Mucosa of stomach (tissue), 1 donor: Measurements from ENCODE around the gene HIPK2.

Experiments used
- H3K27me3 ChIP-seq: one replicate; pipeline ENCODE4 v1.7.0; 2013; ENCODE audit warnings: mild to moderate bottlenecking, low read length; ENCODE audit not compliant: control insufficient read depth, insufficient read depth
- H3K36me3 ChIP-seq: one replicate; pipeline ENCODE4 v1.7.0; 2013; ENCODE audit warnings: low read length; ENCODE audit not compliant: control insufficient read depth, insufficient read depth
- H3K4me1 ChIP-seq: one replicate; pipeline ENCODE4 v1.7.0; 2013; ENCODE audit warnings: mild to moderate bottlenecking, low read length; ENCODE audit not compliant: control insufficient read depth, insufficient read depth
- H3K4me3 ChIP-seq: one replicate; pipeline ENCODE4 v1.7.0; 2013; ENCODE audit warnings: low read length
- H3K9ac ChIP-seq: one replicate; pipeline ENCODE4 v1.7.0; 2013; ENCODE audit warnings: mild to moderate bottlenecking, low read length, moderate library complexity
- H3K9me3 ChIP-seq: one replicate; pipeline ENCODE4 v1.7.0; 2013; ENCODE audit warnings: mild to moderate bottlenecking, low read length, moderate library complexity; ENCODE audit not compliant: control insufficient read depth
- donor health status: Pancreatic carcinoma.

HIPK2 gene

DNA sequence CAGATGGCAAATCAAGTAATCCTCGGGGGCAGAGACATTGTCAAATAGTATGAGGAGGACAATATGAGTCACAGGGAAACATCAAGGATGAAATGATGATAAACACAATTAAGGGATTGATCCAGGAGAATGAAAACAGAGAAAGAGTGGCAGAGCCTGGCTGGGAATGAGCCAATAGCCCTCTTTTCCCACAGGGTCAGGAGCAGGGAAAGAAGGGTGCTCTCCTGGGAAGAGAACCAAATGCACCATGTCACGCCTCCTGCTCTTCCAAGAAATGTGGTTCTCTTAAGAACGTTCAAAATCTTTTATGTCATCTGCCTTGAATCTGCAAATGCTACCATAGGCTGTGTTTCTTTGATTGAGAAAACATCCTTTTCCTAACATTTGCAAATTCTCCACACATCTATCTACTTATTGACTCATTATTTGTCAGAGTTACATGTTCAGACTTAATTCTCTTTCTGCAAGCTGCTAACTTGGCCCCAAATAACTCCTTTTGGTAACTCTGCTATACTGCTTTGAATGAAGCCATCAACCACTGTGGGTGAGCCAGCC is 50.6 kb downstream of the HIPK2 start:
- H3K4me1 ChIP-seq, result peaks cover 55% of the 10 kb centered on the region
- H3K4me3 ChIP-seq, result no peak overlapping the region

DNA sequence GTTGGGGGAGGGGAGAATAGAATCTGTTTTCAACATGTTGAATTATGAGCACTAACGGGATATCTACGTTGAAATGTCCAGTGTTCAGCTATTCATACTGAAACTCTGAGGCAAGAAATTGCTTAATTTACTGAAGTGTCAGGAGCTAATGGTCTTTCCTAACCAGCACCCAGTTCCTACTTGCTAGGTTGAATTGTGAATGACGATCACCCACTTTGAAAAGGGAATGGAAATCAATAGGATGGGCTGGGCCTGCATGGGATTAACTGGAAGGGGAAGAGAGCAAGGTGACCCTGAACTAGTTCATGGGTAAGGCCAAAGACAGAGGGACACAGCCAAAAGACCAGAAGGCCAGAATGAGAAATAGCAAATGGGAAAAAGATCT is 51.3 kb downstream of the HIPK2 start:
- no peak overlapping the region for H3K9ac ChIP-seq
- H3K4me1 ChIP-seq, result peaks cover 55% of the 10 kb centered on the region
- no peaks in the 10 kb centered on the region for H3K9me3 ChIP-seq
- no peaks in the 10 kb centered on the region for H3K27me3 ChIP-seq
- no peak overlapping the region for H3K4me3 ChIP-seq
- H3K36me3 ChIP-seq, result no peaks in the 10 kb centered on the region

More for the DNA sequence above, 50.6 kb downstream of the HIPK2 start:
- H3K27me3 ChIP-seq, result no peaks in the 10 kb centered on the region
- no peak overlapping the region for H3K9ac ChIP-seq
- H3K9me3 ChIP-seq, result no peaks in the 10 kb centered on the region
- H3K36me3 ChIP-seq, result no peaks in the 10 kb centered on the region

DNA sequence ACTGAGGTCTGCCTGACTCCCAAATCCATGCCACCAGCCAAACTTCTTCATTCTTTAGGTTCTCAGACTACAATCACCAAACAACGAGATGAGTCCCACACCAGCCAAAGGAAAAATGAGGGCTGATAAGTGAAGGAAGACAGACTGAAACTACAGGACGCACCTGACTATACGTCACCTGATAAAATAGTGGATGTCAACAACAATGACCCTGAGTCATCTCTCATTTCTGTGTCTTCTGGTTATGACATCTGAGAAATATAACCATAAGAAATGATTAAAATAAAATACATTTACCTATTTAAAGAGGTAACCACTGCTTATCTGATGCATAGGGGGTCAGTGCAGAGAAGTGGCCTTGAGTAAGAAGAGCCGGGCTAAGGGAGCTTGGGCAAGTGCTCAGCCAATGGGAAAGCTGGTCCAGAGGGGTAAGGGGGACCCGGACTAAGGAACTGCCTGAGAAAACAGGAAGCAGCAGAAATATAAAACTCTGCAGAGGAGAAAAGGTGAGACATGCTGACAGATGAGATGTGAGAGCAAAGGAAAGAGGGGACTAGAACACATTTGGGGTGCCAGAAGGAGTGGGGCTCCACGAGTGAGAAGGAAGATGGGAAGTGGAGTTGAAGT is 51.8 kb downstream of the HIPK2 start:
- H3K27me3 ChIP-seq, result no peaks in the 10 kb centered on the region
- no peak overlapping the region for H3K4me3 ChIP-seq
- H3K4me1 ChIP-seq, result peaks cover 55% of the 10 kb centered on the region
- H3K9ac ChIP-seq, result no peak overlapping the region
- H3K36me3 ChIP-seq, result no peaks in the 10 kb centered on the region
- H3K9me3 ChIP-seq, result no peaks in the 10 kb centered on the region

DNA sequence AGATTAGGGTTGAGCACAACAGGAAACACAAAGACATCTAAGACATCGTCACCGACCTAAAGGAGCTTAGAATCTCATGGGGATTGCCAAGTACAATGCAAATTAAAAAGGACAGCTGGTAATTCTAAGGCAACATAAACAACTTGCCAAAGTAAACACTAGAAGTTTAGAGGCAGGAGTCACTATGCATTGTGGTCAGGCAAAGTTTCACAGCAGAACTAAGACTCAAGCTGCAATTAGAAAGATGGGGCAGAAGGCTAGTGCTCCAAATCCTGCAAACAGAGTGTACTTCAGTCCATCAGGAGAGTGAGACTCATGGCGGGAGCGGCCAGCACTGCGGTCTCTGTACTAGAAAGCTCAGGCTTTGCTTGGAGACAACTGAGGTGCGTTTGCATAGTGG is 52.7 kb downstream of the HIPK2 start:
- H3K9me3 ChIP-seq, result no peaks in the 10 kb centered on the region
- H3K4me1 ChIP-seq, result peaks cover 57% of the 10 kb centered on the region
- H3K4me3 ChIP-seq, result no peak overlapping the region
- H3K27me3 ChIP-seq, result no peaks in the 10 kb centered on the region
- no peaks in the 10 kb centered on the region for H3K36me3 ChIP-seq
- no peak overlapping the region for H3K9ac ChIP-seq

DNA sequence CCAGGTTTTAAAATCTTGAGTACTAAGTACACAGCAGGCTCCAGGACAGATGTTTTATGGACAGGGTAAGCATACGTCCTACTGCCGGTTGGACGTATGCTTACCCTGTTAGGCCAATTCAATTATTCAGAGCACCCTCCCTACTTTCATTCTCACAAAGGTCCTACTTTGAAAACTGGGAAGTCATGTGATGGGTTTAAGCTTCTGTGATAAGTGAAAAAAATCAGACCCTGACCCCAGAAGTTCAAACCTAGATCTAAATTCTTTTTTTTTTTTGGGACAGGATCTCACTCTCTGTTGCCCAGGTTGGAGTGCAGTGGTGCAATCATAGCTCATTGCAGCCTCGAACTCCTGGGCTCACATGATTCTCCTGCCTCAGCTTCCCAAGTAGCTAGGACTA is 55.2 kb downstream of the HIPK2 start:
- Histone ChIP-seq H3K9me3 (no peaks in the 10 kb centered on the region), H3K4me1 (peaks cover 60% of the 10 kb centered on the region), H3K4me3 (no peak overlapping the region), H3K36me3 (no peaks in the 10 kb centered on the region), H3K27me3 (no peaks in the 10 kb centered on the region), H3K9ac (no peak overlapping the region)

DNA sequence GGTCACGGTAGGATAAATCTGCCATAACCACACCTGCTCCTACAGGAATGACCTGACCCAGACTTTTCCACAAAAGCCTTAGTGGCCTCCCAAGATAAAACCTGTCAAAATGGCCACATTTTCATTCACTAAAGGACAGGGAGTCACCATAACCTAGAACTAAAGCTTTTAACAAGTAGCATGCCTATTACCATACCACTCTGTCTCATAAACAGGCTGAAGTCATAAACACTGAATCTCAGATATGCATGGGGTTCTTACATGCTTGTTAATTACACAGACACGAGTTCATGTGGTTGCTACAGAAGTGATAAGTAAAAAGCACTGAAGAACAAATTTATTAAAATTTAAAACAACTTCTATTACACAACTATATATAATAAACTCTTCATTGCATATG is 56.0 kb downstream of the HIPK2 start:
- Histone ChIP-seq H3K4me1 (peaks cover 52% of the 10 kb centered on the region), H3K27me3 (no peaks in the 10 kb centered on the region), H3K36me3 (no peaks in the 10 kb centered on the region), H3K4me3 (peak overlapping the region; percentile 9), H3K9ac (peak overlapping the region; percentile 29), H3K9me3 (no peaks in the 10 kb centered on the region)

DNA sequence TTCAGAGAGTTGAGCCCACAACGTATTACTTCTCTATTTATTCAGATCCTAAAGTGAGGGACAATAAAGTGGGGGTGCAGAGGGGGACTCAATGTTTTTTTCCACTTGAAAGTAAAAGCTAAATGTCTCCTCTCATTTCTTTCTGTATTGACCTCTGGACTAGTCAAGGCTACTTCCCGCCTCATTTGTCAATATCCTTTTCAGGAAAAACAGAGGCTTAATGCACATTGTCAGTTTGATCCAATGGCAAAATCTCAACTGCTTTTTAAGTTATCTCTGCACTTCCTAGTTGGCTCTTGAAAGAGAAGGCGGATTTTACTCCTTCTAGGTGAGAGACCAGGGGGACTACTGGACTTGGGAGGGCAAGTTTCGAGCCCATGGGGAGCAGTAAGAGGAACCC is 56.4 kb downstream of the HIPK2 start:
- H3K9ac ChIP-seq, result peak overlapping the region; percentile 29
- peak overlapping the region; percentile 9 for H3K4me3 ChIP-seq
- no peaks in the 10 kb centered on the region for H3K27me3 ChIP-seq
- H3K4me1 ChIP-seq, result peaks cover 48% of the 10 kb centered on the region
- H3K36me3 ChIP-seq, result no peaks in the 10 kb centered on the region
- H3K9me3 ChIP-seq, result no peaks in the 10 kb centered on the region

DNA sequence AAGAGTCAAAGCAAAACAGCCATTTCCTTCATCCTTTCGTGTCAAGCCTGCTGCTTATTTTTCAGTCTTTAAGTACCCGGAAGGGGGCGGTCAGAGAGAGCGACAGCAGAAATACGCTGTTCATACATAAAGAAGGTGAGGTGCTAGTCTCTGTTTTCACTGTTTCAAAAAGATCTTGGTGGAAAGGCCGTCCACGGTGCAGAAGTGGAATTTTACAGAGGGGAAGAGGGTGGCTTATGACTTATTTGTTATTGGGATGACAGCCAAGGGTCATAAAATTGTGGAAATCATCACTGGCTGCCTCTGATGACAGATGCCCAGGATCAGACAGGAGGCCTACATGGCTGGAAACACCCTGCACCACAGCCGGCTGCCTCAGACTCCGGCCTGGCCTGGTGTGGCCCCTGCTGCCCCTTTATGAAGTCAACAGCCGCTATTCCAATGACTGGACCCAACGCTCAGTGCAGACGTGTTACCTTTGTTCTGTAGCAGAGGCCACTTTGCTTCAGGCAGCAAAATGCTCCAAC is 57.0 kb downstream of the HIPK2 start:
- H3K36me3 ChIP-seq, result peaks cover 6% of the 10 kb centered on the region
- H3K4me1 ChIP-seq, result peaks cover 44% of the 10 kb centered on the region
- no peaks in the 10 kb centered on the region for H3K9me3 ChIP-seq
- H3K4me3 ChIP-seq, result no peak overlapping the region
- H3K9ac ChIP-seq, result no peak overlapping the region
- no peaks in the 10 kb centered on the region for H3K27me3 ChIP-seq

DNA sequence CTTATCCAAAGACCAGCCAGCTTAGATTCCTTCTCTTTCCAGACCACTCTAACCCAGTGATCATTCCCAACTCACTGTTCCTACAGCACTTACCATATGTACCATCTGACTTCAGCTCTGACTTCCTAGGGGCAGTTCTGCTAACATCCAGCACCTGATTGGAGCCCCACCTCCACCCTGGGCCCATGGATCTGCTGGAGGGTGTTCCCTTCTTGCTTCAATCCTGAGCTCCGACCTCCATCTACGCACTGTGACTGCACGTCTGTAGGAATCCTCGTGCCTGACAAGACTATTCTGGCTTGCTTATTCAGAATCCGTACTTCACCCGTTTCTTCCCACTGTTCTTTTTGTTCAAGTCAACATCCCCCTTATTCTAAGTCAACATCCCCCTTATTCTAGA is 57.6 kb downstream of the HIPK2 start:
- Histone ChIP-seq H3K9ac (no peak overlapping the region), H3K36me3 (peaks cover 12% of the 10 kb centered on the region), H3K4me3 (no peak overlapping the region), H3K4me1 (peaks cover 39% of the 10 kb centered on the region), H3K9me3 (no peaks in the 10 kb centered on the region), H3K27me3 (no peaks in the 10 kb centered on the region)

DNA sequence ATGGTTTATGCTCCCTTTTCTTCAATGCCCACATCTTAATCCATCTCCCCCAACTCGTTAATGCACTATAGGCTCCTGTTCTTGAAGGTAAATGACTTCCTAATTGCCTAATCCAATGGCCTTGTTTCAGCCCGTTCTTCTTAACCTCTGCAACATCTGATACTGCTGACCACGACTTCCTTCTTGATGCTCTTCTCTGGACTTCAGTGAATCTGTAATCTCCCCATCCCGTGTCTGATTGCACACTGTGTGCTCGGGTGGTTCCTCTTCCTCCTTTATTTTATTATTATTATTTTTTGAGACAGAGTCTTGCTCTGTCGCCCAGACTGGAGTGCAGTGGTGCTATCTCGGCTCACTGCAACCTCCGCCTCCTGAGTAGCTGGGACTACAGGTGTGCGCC is 58.9 kb downstream of the HIPK2 start:
- H3K36me3 ChIP-seq, result peaks cover 19% of the 10 kb centered on the region
- no peaks in the 10 kb centered on the region for H3K27me3 ChIP-seq
- H3K4me3 ChIP-seq, result no peak overlapping the region
- peaks cover 35% of the 10 kb centered on the region for H3K4me1 ChIP-seq
- H3K9ac ChIP-seq, result no peak overlapping the region
- H3K9me3 ChIP-seq, result no peaks in the 10 kb centered on the region

DNA sequence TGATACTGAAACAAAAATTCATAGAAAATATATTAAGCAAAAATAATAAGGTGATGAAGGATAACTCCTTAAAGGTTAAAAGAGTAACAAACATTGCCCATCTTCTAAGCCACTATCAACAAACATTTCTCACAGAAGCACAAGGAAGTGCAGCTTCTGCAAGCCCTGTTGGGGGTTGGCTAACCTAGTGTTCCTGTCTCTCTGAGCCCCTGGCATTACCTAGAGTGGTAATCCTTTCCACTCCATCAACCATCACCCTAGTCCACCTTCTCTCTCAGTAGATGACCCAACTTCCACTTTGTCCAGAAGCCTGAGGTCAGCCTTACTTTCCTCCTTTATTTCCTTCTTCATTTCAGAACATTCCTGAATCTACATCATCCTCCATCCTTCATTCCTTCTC is 59.7 kb downstream of the HIPK2 start:
- Histone ChIP-seq H3K9ac (no peak overlapping the region), H3K9me3 (no peaks in the 10 kb centered on the region), H3K4me3 (no peak overlapping the region), H3K4me1 (peaks cover 35% of the 10 kb centered on the region), H3K36me3 (peaks cover 19% of the 10 kb centered on the region), H3K27me3 (no peaks in the 10 kb centered on the region)

DNA sequence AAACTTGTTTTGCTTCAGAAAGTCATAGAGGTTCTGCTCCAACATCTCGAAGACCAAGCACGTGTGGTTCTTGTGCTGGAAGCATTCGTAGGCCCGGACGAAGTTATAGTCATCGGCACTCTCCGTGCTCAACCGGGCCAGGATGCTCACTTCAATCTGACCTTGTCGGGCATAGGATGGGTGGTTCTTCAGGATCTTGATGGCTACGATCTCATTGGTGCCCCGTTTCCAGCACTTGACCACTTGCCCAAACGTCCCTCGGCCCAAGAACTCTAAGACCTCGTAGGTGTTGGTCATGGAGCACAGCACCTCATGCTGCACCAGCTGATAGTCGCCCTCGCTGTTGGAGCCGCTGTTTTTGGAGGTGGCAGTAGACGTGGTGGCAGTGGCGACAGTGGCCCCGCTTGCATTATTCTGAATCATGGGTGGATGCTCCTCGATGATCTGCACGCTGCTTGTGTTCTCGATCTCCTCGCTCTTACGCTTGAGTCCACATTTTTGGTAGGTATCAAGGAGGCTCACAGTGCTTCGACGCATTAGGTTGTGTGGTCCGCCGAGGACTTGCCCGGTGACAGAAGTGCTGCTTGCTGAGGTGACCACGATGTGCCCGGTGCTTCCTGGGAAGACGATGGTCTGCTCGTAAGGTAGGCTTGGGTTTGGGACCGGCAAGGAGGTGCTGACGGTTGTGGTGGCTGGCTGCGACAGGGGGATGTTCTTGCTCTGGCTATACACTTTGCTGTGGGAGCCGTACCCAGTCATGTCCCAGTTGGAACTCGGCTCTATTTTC is 61.4 kb downstream of the HIPK2 start:
- Histone ChIP-seq H3K9ac (no peak overlapping the region), H3K9me3 (no peaks in the 10 kb centered on the region), H3K36me3 (peaks cover 19% of the 10 kb centered on the region), H3K4me1 (peaks cover 23% of the 10 kb centered on the region), H3K27me3 (no peaks in the 10 kb centered on the region), H3K4me3 (no peak overlapping the region)
